Astrocyte of the cerebellum (primary cell): ENCODE measurements around the gene CDK5RAP2.
"Not testable (repeated sequence)": the region's sequence is repeated elsewhere in the genome, so short reads cannot be mapped to it uniquely, and the experiment has no call there.

Experiments used
- DNase-seq: peaks from one replicate; pipeline ENCODE4 v3.0.0-alpha.2; 2011; ENCODE audit warnings: low read depth
- H3K4me3 ChIP-seq: 2 replicates; pipeline ENCODE4 v1.5.1; 2011; ENCODE audit warnings: mild to moderate bottlenecking, low read depth, low read length, moderate library complexity
- CTCF ChIP-seq: IDR thresholded peaks from 2 replicates; pipeline ENCODE4 v1.5.1; 2012; ENCODE audit warnings: low read length, low read depth, moderate library complexity, mild to moderate bottlenecking; ENCODE audit errors: missing control alignments
- in situ Hi-C: cut with HindIII; loops from 2 replicates; pipeline ENCODE4 v1.10.0; 2017; ENCODE audit warnings: low sequenced_read_pairs

The CDK5RAP2 gene

GRCh38 chr9:120474591-120475243, 105.2 kb downstream of the CDK5RAP2 start:
- in situ Hi-C loops: loop anchor here (25.0 kb wide), 1 partner anchor 912 kb away; no protein-coding TSS in a partner anchor
- no peak overlapping the region for H3K4me3 ChIP-seq
- no peak for TF ChIP-seq CTCF
- no peak for DNase-seq

- in situ Hi-C loops: loop anchor here (25.0 kb wide), 1 partner anchor 911 kb away; no protein-coding TSS in a partner anchor
- DNase-seq: no peak
- no peak overlapping the region for H3K4me3 ChIP-seq
- TF ChIP-seq CTCF: no peak
Observed at GRCh38 chr9:120473608-120474007, 106.4 kb downstream of the CDK5RAP2 start.

GRCh38 chr9:120465685-120466407, 114.1 kb downstream of the CDK5RAP2 start:
- DNase-seq: no peak
- TF ChIP-seq CTCF: no peak
- in situ Hi-C loops: loop anchor here (25.0 kb wide), 1 partner anchor 904 kb away; no protein-coding TSS in a partner anchor
- no peak overlapping the region for H3K4me3 ChIP-seq

GRCh38 chr9:120464887-120465421, 115.0 kb downstream of the CDK5RAP2 start:
- TF ChIP-seq CTCF: no peak
- no peak overlapping the region for H3K4me3 ChIP-seq
- in situ Hi-C loops: loop anchor here (25.0 kb wide), 1 partner anchor 903 kb away; no protein-coding TSS in a partner anchor
- no peak for DNase-seq

GRCh38 chr9:120464176-120464886, 115.6 kb downstream of the CDK5RAP2 start:
- in situ Hi-C loops: loop anchor here (25.0 kb wide), 1 partner anchor 902 kb away; no protein-coding TSS in a partner anchor
- no peak for DNase-seq
- no peak overlapping the region for H3K4me3 ChIP-seq
- no peak for TF ChIP-seq CTCF

- no peak overlapping the region for H3K4me3 ChIP-seq
- in situ Hi-C loops: loop anchor here (25.0 kb wide), 1 partner anchor 901 kb away; no protein-coding TSS in a partner anchor
- no peak for DNase-seq
- no peak for TF ChIP-seq CTCF
Observed at GRCh38 chr9:120463765-120464164, 116.2 kb downstream of the CDK5RAP2 start.

- not testable (repeated sequence) for H3K4me3 ChIP-seq, DNase-seq
- in situ Hi-C loops: loop anchor here (25.0 kb wide), 1 partner anchor 899 kb away; no protein-coding TSS in a partner anchor
Observed at GRCh38 chr9:120461677-120462076, 118.3 kb downstream of the CDK5RAP2 start.
